IMR-90 (cell line): ENCODE measurements around the gene ITFG2.

Experiments
- ELK1 ChIP-seq: fragments of 150-350 bp; IDR thresholded peaks from 2 replicates; pipeline ENCODE4 v1.6.1; 2016; ENCODE audit warnings: low read depth, mild to moderate bottlenecking, low read length, moderate library complexity, borderline replicate concordance
- TF ChIP-seq, protein P1 (sequence below): conservative IDR thresholded peaks from 2 replicates; pipeline ENCODE4 v1.5.1; 2012; ENCODE audit warnings: mild to moderate bottlenecking, low read depth, low read length, improper control_type of control experiment

- TF ChIP-seq ELK1 = no peak
- TF ChIP-seq, protein P1, sequence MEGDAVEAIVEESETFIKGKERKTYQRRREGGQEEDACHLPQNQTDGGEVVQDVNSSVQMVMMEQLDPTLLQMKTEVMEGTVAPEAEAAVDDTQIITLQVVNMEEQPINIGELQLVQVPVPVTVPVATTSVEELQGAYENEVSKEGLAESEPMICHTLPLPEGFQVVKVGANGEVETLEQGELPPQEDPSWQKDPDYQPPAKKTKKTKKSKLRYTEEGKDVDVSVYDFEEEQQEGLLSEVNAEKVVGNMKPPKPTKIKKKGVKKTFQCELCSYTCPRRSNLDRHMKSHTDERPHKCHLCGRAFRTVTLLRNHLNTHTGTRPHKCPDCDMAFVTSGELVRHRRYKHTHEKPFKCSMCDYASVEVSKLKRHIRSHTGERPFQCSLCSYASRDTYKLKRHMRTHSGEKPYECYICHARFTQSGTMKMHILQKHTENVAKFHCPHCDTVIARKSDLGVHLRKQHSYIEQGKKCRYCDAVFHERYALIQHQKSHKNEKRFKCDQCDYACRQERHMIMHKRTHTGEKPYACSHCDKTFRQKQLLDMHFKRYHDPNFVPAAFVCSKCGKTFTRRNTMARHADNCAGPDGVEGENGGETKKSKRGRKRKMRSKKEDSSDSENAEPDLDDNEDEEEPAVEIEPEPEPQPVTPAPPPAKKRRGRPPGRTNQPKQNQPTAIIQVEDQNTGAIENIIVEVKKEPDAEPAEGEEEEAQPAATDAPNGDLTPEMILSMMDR = no peak
Measured at GRCh38 chr12:2801044-2801783, 11.3 kb upstream of the ITFG2 start.
